Adrenal gland (tissue), 12 donors: Measurements from ENCODE around the gene TSKU. TPM values are rescaled to one million over a fixed set of nuclear protein-coding genes. Genes with fewer than 3 reads are reported as not detected.

Source experiments
- DNase-seq, 7 donors: peaks; one replicate each; pipeline ENCODE4 v3.0.0-alpha.2; 2019 to 2020
- H3K27ac ChIP-seq, 5 donors: fragments of 200-600 bp; sonication (generic) in 4 of 5; 1 replicate in 3 of 5; 2 replicates in 2 of 5; pipeline versions ENCODE4 v1.5.1 to v1.8.0; 2016 to 2020; ENCODE audit warnings: mild to moderate bottlenecking in 1 of 5
- H3K27me3 ChIP-seq: fragments of 200-600 bp; 2 replicates; pipeline ENCODE4 v1.8.0; 2021
- H3K36me3 ChIP-seq, 2 donors: fragments of 200-600 bp; replicated peaks in 1 of 2; 1 replicate in 1 of 2; 2 replicates in 1 of 2; pipeline versions ENCODE4 v1.5.1 to v1.8.0; 2018 to 2022
- H3K4me1 ChIP-seq, 2 donors: fragments of 200-600 bp; replicated peaks in 1 of 2; 1 replicate in 1 of 2; 2 replicates in 1 of 2; pipeline versions ENCODE4 v1.5.1 to v1.8.0; 2018 to 2021
- H3K4me3 ChIP-seq, 4 donors: fragments of 200-600 bp; sonication (generic) in 3 of 4; one replicate each; pipeline ENCODE4 v1.5.1; 2016 to 2018
- H3K9me3 ChIP-seq, 3 donors: fragments of 200-600 bp; sonication (generic) in 1 of 3; replicated peaks in 1 of 3; 1 replicate in 2 of 3; 2 replicates in 1 of 3; pipeline versions ENCODE4 v1.5.1 to v1.8.0; 2016 to 2021
- POLR2A ChIP-seq, 2 donors: fragments of 450-650 bp; IDR thresholded peaks; one replicate each; pipeline ENCODE4 v1.6.1; 2017; ENCODE audit warnings: antibody characterized with exemption in 2 of 2, mild to moderate bottlenecking in 2 of 2, moderate library complexity in 1 of 2
- WGBS, 4 donors: extraction: QIAGEN DNeasy Blood & Tissue Kit in 2 of 4; methylation state at CpG; one replicate each; pipeline versions ENCODE4 v1.1.5 to v1.1.7; 2013 to 2017; 5-methylcytosine and 5-hydroxymethylcytosine counted together
- intact Hi-C, 2 donors: fragments of 100-400 bp; cut with DNase I; formaldehyde crosslinking; loops; one replicate each; pipeline versions ENCODE4 v1.14.1 to v1.15.0; 2022 to 2023
- polyA plus RNA-seq, 3 donors: library from polyadenylated mRNA; stranded (reverse); fragments of 200-250 nt in 2 of 3; fragments of 350-450 nt in 1 of 3; fragmentation: Illumina TruSeq in 1 of 3; extraction: RNeasy Lipid Tissue Mini Kit (QIAGEN cat#74804) in 1 of 3; gene quantifications; one replicate each; pipeline ENCODE4 v1.2.3, GENCODE V29; 2013 to 2014
- total RNA-seq, 9 donors: library from RNA; depleted of rRNA in 4 of 9; stranded (reverse); fragments of >200 nt in 4 of 9; fragments of 120-200 nt in 1 of 9; fragmentation: NEBNext Ultra II Directional in 1 of 9; extraction: Animal tissue kit (Norgen Biotek cat#: 25700) in 1 of 9; gene quantifications; one replicate each; pipeline versions ENCODE4 v1.1.0 to v1.2.4, GENCODE V29; 2013 to 2023
- TF ChIP-seq, protein P1 (sequence below), 6 experiments: fragments of 450-650 bp in 4 of 6; fragments of 200-600 bp in 2 of 6; sonication (generic) in 1 of 6; IDR thresholded peaks; 1 replicate in 5 of 6; 2 replicates in 1 of 6; pipeline versions ENCODE4 v1.5.1 to v1.8.0; 2016 to 2021; ENCODE audit warnings: antibody characterized with exemption in 6 of 6, mild to moderate bottlenecking in 2 of 6, moderate library complexity in 1 of 6
- donor health status: healthy with polysubstance abuse.
- donor health status: Bipolar disorder and iron deficiency.
- donor health status: DM: yes; HTN: yes; CAD: no.
- donor health status: DM: no; HTN: no; CAD: no.
- donor health status: DM: no; HTN: no; CAD: no.
- donor health status: DM: yes; HTN: yes; CAD: no.

Gene TSKU
- total and polyA plus RNA-seq, 12 donors: 6.7 to 129 (median 12.7) TPM

DNA sequence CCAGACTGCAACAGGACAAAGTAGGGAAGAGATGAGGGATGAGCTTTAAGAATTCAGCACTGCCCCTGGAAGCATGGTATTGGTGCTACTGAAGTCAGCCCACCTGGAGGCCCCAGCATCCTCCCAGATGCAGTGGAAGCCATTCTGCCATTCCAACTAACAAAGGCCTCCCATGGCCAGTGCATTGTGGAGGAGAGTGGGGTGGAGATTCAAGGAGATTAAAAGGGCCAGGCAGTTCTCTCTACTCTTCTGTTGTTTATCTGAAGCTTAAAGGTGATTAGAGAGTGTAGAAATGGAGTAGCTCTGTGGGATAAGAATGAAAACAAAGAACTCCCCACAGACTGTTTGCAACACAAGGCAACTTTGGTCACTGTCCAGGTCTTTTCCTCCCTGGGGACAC, 24.1 kb upstream of the TSKU start:
- no peak overlapping the region for H3K4me3 ChIP-seq
- intact Hi-C loops: no loop called here
- H3K9me3 ChIP-seq: no peaks in the 10 kb centered on the region
- H3K4me1 ChIP-seq: no peaks in the 10 kb centered on the region
- H3K27ac ChIP-seq: no peak overlapping the region
- no peaks in the 10 kb centered on the region for H3K27me3 ChIP-seq
- no peak for TF ChIP-seq POLR2A (IDR thresholded peaks at IDR 0.05)
- TF ChIP-seq, protein P1, sequence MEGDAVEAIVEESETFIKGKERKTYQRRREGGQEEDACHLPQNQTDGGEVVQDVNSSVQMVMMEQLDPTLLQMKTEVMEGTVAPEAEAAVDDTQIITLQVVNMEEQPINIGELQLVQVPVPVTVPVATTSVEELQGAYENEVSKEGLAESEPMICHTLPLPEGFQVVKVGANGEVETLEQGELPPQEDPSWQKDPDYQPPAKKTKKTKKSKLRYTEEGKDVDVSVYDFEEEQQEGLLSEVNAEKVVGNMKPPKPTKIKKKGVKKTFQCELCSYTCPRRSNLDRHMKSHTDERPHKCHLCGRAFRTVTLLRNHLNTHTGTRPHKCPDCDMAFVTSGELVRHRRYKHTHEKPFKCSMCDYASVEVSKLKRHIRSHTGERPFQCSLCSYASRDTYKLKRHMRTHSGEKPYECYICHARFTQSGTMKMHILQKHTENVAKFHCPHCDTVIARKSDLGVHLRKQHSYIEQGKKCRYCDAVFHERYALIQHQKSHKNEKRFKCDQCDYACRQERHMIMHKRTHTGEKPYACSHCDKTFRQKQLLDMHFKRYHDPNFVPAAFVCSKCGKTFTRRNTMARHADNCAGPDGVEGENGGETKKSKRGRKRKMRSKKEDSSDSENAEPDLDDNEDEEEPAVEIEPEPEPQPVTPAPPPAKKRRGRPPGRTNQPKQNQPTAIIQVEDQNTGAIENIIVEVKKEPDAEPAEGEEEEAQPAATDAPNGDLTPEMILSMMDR (IDR thresholded peaks at IDR 0.05): no peak
- no peak for DNase-seq
- H3K36me3 ChIP-seq: no peaks in the 10 kb centered on the region

DNA sequence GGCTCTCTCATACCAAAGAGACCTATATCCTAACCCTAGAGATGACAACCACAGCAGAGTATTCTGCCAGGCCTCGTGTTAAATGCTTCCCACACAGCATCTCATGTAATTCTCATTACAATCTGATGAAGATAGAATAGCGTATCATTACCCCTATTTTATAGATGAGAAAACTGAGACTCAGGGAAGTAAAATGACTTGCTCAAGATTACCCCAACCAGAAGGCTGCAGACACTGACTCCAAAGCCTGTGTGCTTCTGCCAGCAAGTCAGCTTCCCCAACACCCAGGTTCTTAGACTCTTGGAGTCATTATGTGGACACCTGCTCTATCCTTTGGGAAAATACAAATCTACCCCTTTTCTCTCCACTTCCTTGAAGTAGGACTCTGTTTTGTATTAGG, 23.6 kb upstream of the TSKU start:
- TF ChIP-seq POLR2A (IDR thresholded peaks at IDR 0.05): no peak
- TF ChIP-seq, protein P1 (IDR thresholded peaks at IDR 0.05): no peak
- Histone ChIP-seq H3K27ac (no peak overlapping the region), H3K4me1 (no peaks in the 10 kb centered on the region), H3K9me3 (no peaks in the 10 kb centered on the region), H3K27me3 (no peaks in the 10 kb centered on the region), H3K36me3 (no peaks in the 10 kb centered on the region), H3K4me3 (no peak overlapping the region)
- intact Hi-C loops: no loop called here
- 87 to 96% (median 90%) methylated on average over 2 of the region's 2 CpGs for WGBS, 4 donors
- DNase-seq: no peak

DNA sequence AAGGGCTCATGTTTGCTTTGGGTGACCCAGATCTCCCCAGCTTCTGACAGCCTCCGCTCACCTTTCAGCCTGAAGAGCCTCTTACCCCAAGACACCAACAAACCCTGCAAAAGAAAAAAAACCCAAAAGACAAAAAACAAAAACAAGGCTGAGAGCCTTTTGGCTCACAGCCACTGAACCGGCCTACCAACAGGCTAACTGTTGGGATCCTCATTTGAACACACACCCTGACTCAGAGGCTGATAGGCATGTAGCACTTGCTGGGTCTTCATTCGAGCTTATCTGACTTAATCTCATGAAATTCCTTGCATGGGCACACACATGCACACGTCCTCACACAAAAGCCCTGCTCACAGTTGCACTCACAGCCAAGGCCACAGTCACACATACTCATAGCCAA, 22.9 kb upstream of the TSKU start:
- Histone ChIP-seq H3K27me3 (no peaks in the 10 kb centered on the region), H3K9me3 (no peaks in the 10 kb centered on the region), H3K36me3 (no peaks in the 10 kb centered on the region), H3K27ac (no peak overlapping the region), H3K4me3 (no peak overlapping the region), H3K4me1 (no peaks in the 10 kb centered on the region)
- DNase-seq: no peak
- WGBS, 4 donors: 79 to 83% (median 80%) methylated on average over 4 of the region's 4 CpGs
- TF ChIP-seq, protein P1 (IDR thresholded peaks at IDR 0.05): no peak
- no peak for TF ChIP-seq POLR2A (IDR thresholded peaks at IDR 0.05)
- intact Hi-C loops: no loop called here

DNA sequence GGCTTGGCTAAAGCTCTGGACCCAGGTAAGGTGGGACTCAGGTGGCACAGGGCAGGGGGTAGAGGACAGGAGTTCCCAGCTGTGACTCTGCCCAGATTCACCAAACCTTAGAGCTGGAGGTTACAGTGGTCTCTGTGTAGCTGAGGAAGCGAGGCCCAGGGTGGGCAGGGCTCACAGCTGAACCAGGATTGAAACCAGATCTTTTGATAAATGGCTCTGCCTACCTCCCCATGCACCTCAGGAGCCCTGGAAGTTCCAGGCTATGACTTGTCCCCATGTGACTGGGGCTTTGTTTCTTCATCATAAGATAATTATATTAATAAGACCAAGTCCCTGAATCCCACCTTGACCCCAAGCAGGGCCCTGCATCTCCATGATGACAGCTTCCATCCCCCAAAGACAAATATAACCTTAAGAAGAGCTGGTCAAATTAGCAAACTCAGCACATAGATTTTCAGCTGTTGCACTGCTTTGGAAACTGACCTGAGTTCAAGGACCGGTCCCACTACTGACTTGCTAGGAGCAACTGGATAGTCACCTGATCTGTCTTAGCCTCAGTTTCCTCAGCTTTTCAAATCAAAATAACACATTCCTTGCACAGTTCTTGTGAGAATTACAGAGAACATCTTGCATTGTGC, 21.3 kb upstream of the TSKU start:
- H3K4me3 ChIP-seq: no peak overlapping the region
- H3K27ac ChIP-seq: no peak overlapping the region
- WGBS, 4 donors: 88 to 97% (median 96%) methylated on average over 2 of the region's 2 CpGs
- peaks cover 4 to 9% of the 10 kb centered on the region in 2 donors for H3K4me1 ChIP-seq
- no peaks in the 10 kb centered on the region for H3K36me3 ChIP-seq
- TF ChIP-seq POLR2A (IDR thresholded peaks at IDR 0.05): no peak
- TF ChIP-seq, protein P1 (IDR thresholded peaks at IDR 0.05): no peak
- no peak for DNase-seq
- intact Hi-C loops: no loop called here
- no peaks in the 10 kb centered on the region for H3K27me3 ChIP-seq
- H3K9me3 ChIP-seq: no peaks in the 10 kb centered on the region
